Endodermal cell (in vitro differentiated cells): ENCODE data around the gene PLVAP. TPM values are rescaled to one million over a fixed set of nuclear protein-coding genes. Genes with fewer than 3 reads are reported as not detected.

ENCODE experiments used
- DNase-seq: peaks from one replicate; pipeline ENCODE4 v3.0.0-alpha.2; 2017
- H3K27ac ChIP-seq: 2 replicates; pipeline ENCODE4 v1.5.1; 2013; ENCODE audit warnings: mild to moderate bottlenecking, low read depth, low read length, moderate library complexity
- H3K27me3 ChIP-seq: 2 replicates; pipeline ENCODE4 v1.6.1; 2013; ENCODE audit warnings: mild to moderate bottlenecking, low read length, moderate library complexity; ENCODE audit not compliant: insufficient read depth, control insufficient read depth, poor library complexity, severe bottlenecking
- H3K36me3 ChIP-seq: 2 replicates; pipeline ENCODE4 v1.7.0; 2013; ENCODE audit warnings: mild to moderate bottlenecking, low read length, moderate library complexity; ENCODE audit not compliant: control insufficient read depth, insufficient read depth
- H3K4me1 ChIP-seq: one replicate; pipeline ENCODE4 v1.7.0; 2013; ENCODE audit warnings: low read length; ENCODE audit not compliant: control insufficient read depth, insufficient read depth
- H3K4me3 ChIP-seq: 2 replicates; pipeline ENCODE4 v1.5.1; 2013; ENCODE audit warnings: mild to moderate bottlenecking, low read length, moderate library complexity
- H3K9ac ChIP-seq: 2 replicates; pipeline ENCODE4 v1.6.1; 2013; ENCODE audit warnings: mild to moderate bottlenecking, low read length, moderate library complexity; ENCODE audit not compliant: poor library complexity, severe bottlenecking; ENCODE audit errors: extremely low read depth
- H3K9me3 ChIP-seq: 2 replicates; pipeline ENCODE4 v1.6.1; 2013; ENCODE audit warnings: mild to moderate bottlenecking, low read length, moderate library complexity; ENCODE audit not compliant: control insufficient read depth
- H3K27ac Mint-ChIP-seq: 2 replicates; pipeline ENCODE4 v1.8.0; 2020; ENCODE audit warnings: mixed read lengths
- H3K27me3 Mint-ChIP-seq: 2 replicates; pipeline ENCODE4 v1.8.0; 2021; ENCODE audit warnings: mild to moderate bottlenecking, mixed read lengths; ENCODE audit not compliant: insufficient read depth
- H3K36me3 Mint-ChIP-seq: 2 replicates; pipeline ENCODE4 v1.8.0; 2020; ENCODE audit warnings: low read depth, mixed read lengths
- H3K4me1 Mint-ChIP-seq: 2 replicates; pipeline ENCODE4 v1.8.0; 2020; ENCODE audit warnings: mixed read lengths
- H3K4me3 Mint-ChIP-seq: 2 replicates; pipeline ENCODE4 v1.8.0; 2020; ENCODE audit warnings: mild to moderate bottlenecking, moderate library complexity, mixed read lengths
- H3K9me3 Mint-ChIP-seq: 2 replicates; pipeline ENCODE4 v1.8.0; 2020; ENCODE audit warnings: mild to moderate bottlenecking, mixed read lengths
- WGBS, 2 experiments: methylation state at CpG; one replicate each; pipeline versions ENCODE4 v1.1.5 to v1.1.7; 2013; ENCODE audit warnings: missing lambda C conversion rate in 2 of 2, mixed read lengths in 1 of 2; ENCODE audit not compliant: insufficient coverage in 1 of 2, insufficient read length in 1 of 2; 5-methylcytosine and 5-hydroxymethylcytosine counted together
- total RNA-seq, 2 donors: library from RNA; stranded (reverse); fragmentation: NEBNext Ultra II Directional in 1 of 2; extraction: Animal tissue kit (Norgen Biotek cat#: 25700) in 1 of 2; gene quantifications; 2 replicates in 1 of 2; 3 replicates in 1 of 2; pipeline ENCODE4 v1.2.1, GENCODE V29; 2021
- TF ChIP-seq, protein P1 (sequence below): fragments of 200-600 bp; sonication (generic); conservative IDR thresholded peaks from 2 replicates; pipeline ENCODE4 v1.5.0; 2021; ENCODE audit warnings: antibody characterized with exemption, mild to moderate bottlenecking

PLVAP gene
- total RNA-seq, 2 donors from 2014 or later: 0.44 TPM; not detected in 1

- no peak overlapping the region for H3K4me3 Mint-ChIP-seq
Observed at GRCh38 chr19:17331045-17331558, 46.0 kb downstream of the PLVAP start.

DNA sequence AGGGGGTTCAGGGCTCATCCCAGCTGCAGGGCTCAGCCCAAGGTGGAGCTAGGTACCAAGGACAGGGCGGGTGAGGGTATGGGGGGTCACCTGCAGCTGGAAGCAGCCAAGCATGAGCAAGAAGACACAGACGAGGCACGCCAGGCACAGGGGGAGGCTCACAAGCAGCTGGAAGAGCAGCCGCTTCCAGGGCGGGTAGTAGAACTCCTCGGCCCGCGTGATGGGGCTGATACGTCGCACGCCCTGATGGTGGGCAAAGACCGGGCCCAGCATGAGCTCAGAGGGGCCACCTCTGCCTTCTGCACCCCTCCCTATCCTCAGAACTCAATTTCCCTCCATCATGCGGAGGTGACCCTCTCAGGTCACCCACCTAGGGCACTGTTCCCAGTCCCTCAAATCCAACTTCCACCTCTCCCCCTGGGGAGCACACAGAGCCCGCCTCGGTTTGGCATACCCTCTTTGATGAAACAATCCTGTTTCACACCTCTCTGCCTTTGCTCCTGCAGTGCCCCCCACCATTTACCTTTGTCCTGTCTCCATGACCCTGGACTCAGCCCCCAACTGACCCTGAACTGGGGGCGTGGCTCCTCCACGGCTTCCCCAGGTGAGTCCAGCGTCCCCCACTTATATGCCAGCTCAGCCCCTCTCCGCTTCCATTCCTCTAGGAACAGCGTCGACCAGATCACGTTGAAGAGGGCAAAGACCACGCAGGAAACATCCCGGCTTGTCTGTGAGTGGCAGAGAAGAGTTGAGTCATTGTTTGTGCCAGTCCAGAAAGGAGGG is 46.7 kb downstream of the PLVAP start:
- Histone ChIP-seq H3K9ac (no peak overlapping the region), H3K27ac (no peak overlapping the region), H3K27me3 (no peaks in the 10 kb centered on the region), H3K4me1 (no peaks in the 10 kb centered on the region), H3K4me3 (no peak overlapping the region), H3K36me3 (peaks cover 10% of the 10 kb centered on the region), H3K9me3 (no peaks in the 10 kb centered on the region)
- peaks cover 27% of the 10 kb centered on the region for H3K27me3 Mint-ChIP-seq
- WGBS, 2 experiments: 95 to 97% methylated on average over 15 to 24 of the region's 24 CpGs
- H3K27ac Mint-ChIP-seq: no peak overlapping the region
- H3K9me3 Mint-ChIP-seq: no peaks in the 10 kb centered on the region
- TF ChIP-seq, protein P1, sequence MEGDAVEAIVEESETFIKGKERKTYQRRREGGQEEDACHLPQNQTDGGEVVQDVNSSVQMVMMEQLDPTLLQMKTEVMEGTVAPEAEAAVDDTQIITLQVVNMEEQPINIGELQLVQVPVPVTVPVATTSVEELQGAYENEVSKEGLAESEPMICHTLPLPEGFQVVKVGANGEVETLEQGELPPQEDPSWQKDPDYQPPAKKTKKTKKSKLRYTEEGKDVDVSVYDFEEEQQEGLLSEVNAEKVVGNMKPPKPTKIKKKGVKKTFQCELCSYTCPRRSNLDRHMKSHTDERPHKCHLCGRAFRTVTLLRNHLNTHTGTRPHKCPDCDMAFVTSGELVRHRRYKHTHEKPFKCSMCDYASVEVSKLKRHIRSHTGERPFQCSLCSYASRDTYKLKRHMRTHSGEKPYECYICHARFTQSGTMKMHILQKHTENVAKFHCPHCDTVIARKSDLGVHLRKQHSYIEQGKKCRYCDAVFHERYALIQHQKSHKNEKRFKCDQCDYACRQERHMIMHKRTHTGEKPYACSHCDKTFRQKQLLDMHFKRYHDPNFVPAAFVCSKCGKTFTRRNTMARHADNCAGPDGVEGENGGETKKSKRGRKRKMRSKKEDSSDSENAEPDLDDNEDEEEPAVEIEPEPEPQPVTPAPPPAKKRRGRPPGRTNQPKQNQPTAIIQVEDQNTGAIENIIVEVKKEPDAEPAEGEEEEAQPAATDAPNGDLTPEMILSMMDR: no peak
- peak; percentile 40 for DNase-seq
- peaks cover 4% of the 10 kb centered on the region for H3K4me1 Mint-ChIP-seq
- no peak overlapping the region for H3K4me3 Mint-ChIP-seq
- peaks cover 29% of the 10 kb centered on the region for H3K36me3 Mint-ChIP-seq

More at GRCh38 chr19:17331045-17331558, 46.0 kb downstream of the PLVAP start:
- DNase-seq: peak; percentile 46
- Histone ChIP-seq H3K4me3 (no peak overlapping the region), H3K27me3 (no peaks in the 10 kb centered on the region), H3K9me3 (no peaks in the 10 kb centered on the region), H3K27ac (no peak overlapping the region), H3K36me3 (peaks cover 10% of the 10 kb centered on the region), H3K9ac (no peak overlapping the region), H3K4me1 (no peaks in the 10 kb centered on the region)
- Mint-ChIP-seq H3K9me3 (no peaks in the 10 kb centered on the region), H3K27ac (no peak overlapping the region), H3K27me3 (peaks cover 27% of the 10 kb centered on the region), H3K36me3 (peaks cover 23% of the 10 kb centered on the region), H3K4me1 (peaks cover 4% of the 10 kb centered on the region)
- TF ChIP-seq, protein P1: no peak
- 90 to 94% methylated on average over 9 to 13 of the region's 13 CpGs for WGBS, 2 experiments

- Mint-ChIP-seq H3K9me3 (no peaks in the 10 kb centered on the region), H3K4me3 (peak overlapping the region; percentile 63), H3K27ac (no peak overlapping the region), H3K36me3 (peaks cover 29% of the 10 kb centered on the region), H3K27me3 (peaks cover 27% of the 10 kb centered on the region), H3K4me1 (peaks cover 4% of the 10 kb centered on the region)
- Histone ChIP-seq H3K9me3 (no peaks in the 10 kb centered on the region), H3K36me3 (peaks cover 13% of the 10 kb centered on the region), H3K4me1 (no peaks in the 10 kb centered on the region), H3K4me3 (no peak overlapping the region), H3K9ac (no peak overlapping the region), H3K27ac (no peak overlapping the region), H3K27me3 (no peaks in the 10 kb centered on the region)
- WGBS, 2 experiments: 88 to 89% methylated on average over 37 to 51 of the region's 51 CpGs
- DNase-seq: no peak
- TF ChIP-seq, protein P1: no peak
Observed at GRCh38 chr19:17329366-17330261, 47.5 kb downstream of the PLVAP start.
